Small intestine (tissue), 7 donors: ENCODE measurements around the gene AKT1S1. TPM values are rescaled to one million over a fixed set of nuclear protein-coding genes. Genes with fewer than 3 reads are reported as not detected.

Source experiments
- DNase-seq, 2 donors: peaks; one replicate each; pipeline versions ENCODE4 v3.0.0 to v3.0.0-alpha.2; 2013
- FAIRE-seq: peaks from 2 replicates; lab custom pipeline; 2012; peaks lifted over from hg19 to GRCh38; lab: Jason Lieb, UNC
- H3K27ac ChIP-seq, 3 donors: one replicate each; pipeline ENCODE4 v1.5.1; 2013; ENCODE audit warnings: low read length in 2 of 3, mild to moderate bottlenecking in 2 of 3, control low read depth in 1 of 3, inconsistent platforms in 1 of 3, low read depth in 1 of 3, moderate library complexity in 1 of 3
- H3K27me3 ChIP-seq, 3 donors: one replicate each; pipeline ENCODE4 v1.6.1; 2013; ENCODE audit warnings: low read length in 3 of 3, inconsistent platforms in 1 of 3; ENCODE audit not compliant: control insufficient read depth in 3 of 3, insufficient read depth in 3 of 3
- H3K36me3 ChIP-seq, 3 donors: one replicate each; pipeline ENCODE4 v1.6.1; 2013; ENCODE audit warnings: low read length in 3 of 3, inconsistent platforms in 1 of 3, low read depth in 1 of 3, mild to moderate bottlenecking in 1 of 3, moderate library complexity in 1 of 3; ENCODE audit not compliant: control insufficient read depth in 3 of 3, insufficient read depth in 2 of 3
- H3K4me1 ChIP-seq, 3 donors: one replicate each; pipeline ENCODE4 v1.6.1; 2013; ENCODE audit warnings: low read length in 2 of 3, inconsistent platforms in 1 of 3, low read depth in 1 of 3, mild to moderate bottlenecking in 1 of 3, moderate library complexity in 1 of 3; ENCODE audit not compliant: control insufficient read depth in 3 of 3, insufficient read depth in 2 of 3
- H3K4me3 ChIP-seq, 3 donors: one replicate each; pipeline ENCODE4 v1.5.1; 2013; ENCODE audit warnings: low read length in 3 of 3, control low read depth in 1 of 3, inconsistent platforms in 1 of 3, low read depth in 1 of 3, mild to moderate bottlenecking in 1 of 3, moderate library complexity in 1 of 3
- H3K9me3 ChIP-seq, 2 donors: one replicate each; pipeline ENCODE4 v1.6.1; 2013; ENCODE audit warnings: low read depth in 1 of 2, low read length in 1 of 2; ENCODE audit not compliant: control insufficient read depth in 2 of 2, insufficient read depth in 1 of 2
- WGBS, 3 donors: extraction: QIAGEN DNeasy Blood & Tissue Kit; methylation state at CpG; one replicate each; pipeline ENCODE4 v1.1.7; 2013; 5-methylcytosine and 5-hydroxymethylcytosine counted together
- polyA plus RNA-seq, 4 donors: library from polyadenylated mRNA; stranded (reverse) in 3 of 4; unstranded in 1 of 4; fragments of 200-250 nt in 3 of 4; fragments of 120-200 nt in 1 of 4; gene quantifications; one replicate each; pipeline versions ENCODE4 v1.2.1 to v1.2.3, GENCODE V29; 2013
- donor health status: healthy with polysubstance abuse.
- donor health status: control.
- donor health status: control.
- donor health status: Bipolar disorder and iron deficiency.
- donor health status: healthy.

AKT1S1 gene
- polyA plus RNA-seq, 4 donors, result 30.6 to 54.9 (median 37.5) TPM

GRCh38 chr19:49837009-49837310 is 40.2 kb downstream of the AKT1S1 start:
- no peak for DNase-seq
- no peaks in the 10 kb centered on the region for H3K4me1 ChIP-seq
- H3K9me3 ChIP-seq, result no peaks in the 10 kb centered on the region
- H3K27ac ChIP-seq, result no peak overlapping the region
- peaks cover 19 to 91% (median 27%) of the 10 kb centered on the region in 3 donors for H3K36me3 ChIP-seq
- FAIRE-seq, result no peak
- 93 to 97% (median 93%) methylated on average over 5 of the region's 5 CpGs for WGBS, 3 donors
- no peaks in the 10 kb centered on the region for H3K27me3 ChIP-seq
- H3K4me3 ChIP-seq, result no peak overlapping the region

- no peak for FAIRE-seq
- no peaks in the 10 kb centered on the region for H3K9me3 ChIP-seq
- H3K4me3 ChIP-seq, result no peak overlapping the region
- DNase-seq, result no peak
- H3K36me3 ChIP-seq, result peaks cover 23 to 93% (median 27%) of the 10 kb centered on the region in 3 donors
- no peaks in the 10 kb centered on the region for H3K4me1 ChIP-seq
- H3K27me3 ChIP-seq, result no peaks in the 10 kb centered on the region
- 96 to 98% (median 98%) methylated on average over 20 of the region's 20 CpGs for WGBS, 3 donors
- H3K27ac ChIP-seq, result no peak overlapping the region
Observed at GRCh38 chr19:49836176-49837008, 40.8 kb downstream of the AKT1S1 start.

- Histone ChIP-seq H3K27ac (no peak overlapping the region), H3K4me3 (no peak overlapping the region), H3K4me1 (no peaks in the 10 kb centered on the region), H3K36me3 (peaks cover 28 to 94% (median 30%) of the 10 kb centered on the region in 3 donors), H3K9me3 (no peaks in the 10 kb centered on the region), H3K27me3 (no peaks in the 10 kb centered on the region)
- 92 to 98% (median 96%) methylated on average over 7 to 12 of the region's 12 CpGs for WGBS, 3 donors
- no peak for FAIRE-seq
- no peak for DNase-seq
Observed at GRCh38 chr19:49835562-49835961, 41.6 kb downstream of the AKT1S1 start.

GRCh38 chr19:49833599-49833998 is 43.6 kb downstream of the AKT1S1 start:
- peaks cover 28 to 99% (median 32%) of the 10 kb centered on the region in 3 donors for H3K36me3 ChIP-seq
- no peak overlapping the region for H3K27ac ChIP-seq
- no peak overlapping the region for H3K4me3 ChIP-seq
- DNase-seq (no peak), FAIRE-seq (no peak)
- H3K27me3 ChIP-seq, result no peaks in the 10 kb centered on the region
- WGBS, 3 donors, result 94 to 96% (median 95%) methylated on average over 7 of the region's 7 CpGs
- no peaks in the 10 kb centered on the region for H3K4me1 ChIP-seq
- H3K9me3 ChIP-seq, result no peaks in the 10 kb centered on the region

- Histone ChIP-seq H3K4me3 (no peak overlapping the region), H3K4me1 (no peaks in the 10 kb centered on the region), H3K27me3 (no peaks in the 10 kb centered on the region), H3K36me3 (peaks cover 28 to 99% (median 31%) of the 10 kb centered on the region in 3 donors), H3K9me3 (no peaks in the 10 kb centered on the region), H3K27ac (no peak overlapping the region)
- FAIRE-seq, result no peak
- DNase-seq, result no peak
- WGBS, 3 donors, result 77 to 88% (median 87%) methylated on average over 9 of the region's 9 CpGs
Observed at GRCh38 chr19:49832556-49832955, 44.6 kb downstream of the AKT1S1 start.

- Histone ChIP-seq H3K4me3 (no peak overlapping the region), H3K27me3 (no peaks in the 10 kb centered on the region), H3K9me3 (no peaks in the 10 kb centered on the region), H3K27ac (no peak overlapping the region), H3K4me1 (no peaks in the 10 kb centered on the region), H3K36me3 (peaks cover 28 to 99% (median 31%) of the 10 kb centered on the region in 3 donors)
- WGBS, 3 donors, result 94 to 98% (median 96%) methylated on average over 8 of the region's 8 CpGs
- FAIRE-seq (no peak), DNase-seq (no peak)
Observed at GRCh38 chr19:49831592-49831991, 45.6 kb downstream of the AKT1S1 start.

GRCh38 chr19:49830766-49831165 is 46.4 kb downstream of the AKT1S1 start:
- Histone ChIP-seq H3K9me3 (no peaks in the 10 kb centered on the region), H3K27me3 (no peaks in the 10 kb centered on the region), H3K4me1 (no peaks in the 10 kb centered on the region), H3K36me3 (peaks cover 28 to 96% (median 28%) of the 10 kb centered on the region in 3 donors), H3K27ac (no peak overlapping the region), H3K4me3 (no peak overlapping the region)
- DNase-seq (no peak), FAIRE-seq (no peak)
- 94 to 99% (median 95%) methylated on average over 12 of the region's 12 CpGs for WGBS, 3 donors

DNA sequence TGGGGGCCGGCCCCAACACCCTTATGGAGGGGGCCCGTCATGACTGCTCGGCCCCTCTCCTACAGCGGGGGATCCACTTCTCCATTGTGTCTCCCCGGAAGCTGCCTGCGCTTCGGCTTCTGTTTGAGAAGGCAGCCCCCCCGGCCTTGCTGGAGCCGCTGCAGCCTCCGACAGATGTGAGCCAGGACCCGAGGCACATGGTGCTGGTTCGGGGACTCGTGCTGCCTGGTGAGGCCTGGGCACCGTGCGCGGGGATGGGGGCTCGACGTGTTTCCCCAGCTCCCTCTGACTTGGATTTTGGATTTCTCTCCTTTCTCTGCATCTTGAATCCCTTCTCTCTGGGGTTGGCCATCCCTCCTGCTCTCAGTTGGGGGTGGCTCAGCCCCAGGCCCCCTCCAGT is 47.4 kb downstream of the AKT1S1 start:
- WGBS, 3 donors, result 93 to 98% (median 97%) methylated on average over 18 of the region's 18 CpGs

More for the DNA sequence above, 47.4 kb downstream of the AKT1S1 start:
- Histone ChIP-seq H3K36me3 (peaks cover 22 to 91% (median 25%) of the 10 kb centered on the region in 3 donors), H3K4me1 (no peaks in the 10 kb centered on the region), H3K9me3 (no peaks in the 10 kb centered on the region), H3K27me3 (no peaks in the 10 kb centered on the region), H3K4me3 (no peak overlapping the region), H3K27ac (no peak overlapping the region)
- FAIRE-seq (no peak), DNase-seq (no peak)
